AG09309 (cell line): ENCODE results near the gene SMIM45.

ENCODE experiments used
- DNase-seq: peaks from one replicate; pipeline ENCODE4 v3.0.0-alpha.2; 2010; ENCODE audit warnings: low read depth
- H3K4me3 ChIP-seq: 2 replicates; pipeline ENCODE4 v1.5.1; 2011; ENCODE audit warnings: mild to moderate bottlenecking, low read depth, low read length, moderate library complexity; ENCODE audit not compliant: control insufficient read depth
- TF ChIP-seq, protein P1 (sequence below): IDR thresholded peaks from 2 replicates; pipeline ENCODE4 v1.5.1; 2011; ENCODE audit warnings: mild to moderate bottlenecking, low read depth, low read length, inconsistent platforms; ENCODE audit not compliant: insufficient read depth, control insufficient read depth; ENCODE audit errors: missing control alignments

The SMIM45 gene

DNA sequence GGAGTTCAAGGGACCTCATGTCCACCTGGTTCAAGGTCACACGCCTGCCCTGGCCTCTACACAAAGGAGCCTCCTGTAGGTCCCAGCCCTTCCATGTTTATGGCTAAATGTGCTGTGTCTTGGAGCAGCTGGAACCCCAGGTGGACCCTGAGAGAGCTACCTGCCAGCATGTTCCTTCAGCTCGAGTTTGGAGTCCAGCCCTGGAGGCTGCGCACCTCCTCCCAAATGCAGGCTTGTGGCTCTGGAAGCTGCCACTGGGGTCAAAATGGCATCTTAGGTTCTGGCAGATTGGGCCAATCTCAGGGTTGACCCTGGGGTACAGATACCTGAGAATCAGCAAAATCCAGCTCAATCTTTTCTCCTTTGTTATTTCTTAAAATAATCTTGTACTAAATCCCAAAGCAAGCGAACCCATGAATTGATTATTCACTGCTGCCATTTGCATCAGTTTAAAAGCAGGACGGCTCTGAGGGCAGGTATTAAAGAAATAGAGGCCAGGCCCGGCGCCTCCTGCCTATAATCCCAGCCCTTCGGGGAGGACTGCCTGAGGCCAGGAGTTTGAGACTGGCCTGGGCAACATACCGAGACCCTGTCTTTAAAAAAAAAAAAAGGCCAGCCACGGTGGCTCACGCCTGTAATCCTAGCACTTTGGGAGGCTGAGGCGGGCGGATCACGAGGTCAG is 28.2 kb upstream of the SMIM45 start:
- DNase-seq = no peak
- TF ChIP-seq, protein P1, sequence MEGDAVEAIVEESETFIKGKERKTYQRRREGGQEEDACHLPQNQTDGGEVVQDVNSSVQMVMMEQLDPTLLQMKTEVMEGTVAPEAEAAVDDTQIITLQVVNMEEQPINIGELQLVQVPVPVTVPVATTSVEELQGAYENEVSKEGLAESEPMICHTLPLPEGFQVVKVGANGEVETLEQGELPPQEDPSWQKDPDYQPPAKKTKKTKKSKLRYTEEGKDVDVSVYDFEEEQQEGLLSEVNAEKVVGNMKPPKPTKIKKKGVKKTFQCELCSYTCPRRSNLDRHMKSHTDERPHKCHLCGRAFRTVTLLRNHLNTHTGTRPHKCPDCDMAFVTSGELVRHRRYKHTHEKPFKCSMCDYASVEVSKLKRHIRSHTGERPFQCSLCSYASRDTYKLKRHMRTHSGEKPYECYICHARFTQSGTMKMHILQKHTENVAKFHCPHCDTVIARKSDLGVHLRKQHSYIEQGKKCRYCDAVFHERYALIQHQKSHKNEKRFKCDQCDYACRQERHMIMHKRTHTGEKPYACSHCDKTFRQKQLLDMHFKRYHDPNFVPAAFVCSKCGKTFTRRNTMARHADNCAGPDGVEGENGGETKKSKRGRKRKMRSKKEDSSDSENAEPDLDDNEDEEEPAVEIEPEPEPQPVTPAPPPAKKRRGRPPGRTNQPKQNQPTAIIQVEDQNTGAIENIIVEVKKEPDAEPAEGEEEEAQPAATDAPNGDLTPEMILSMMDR = no peak
- H3K4me3 ChIP-seq = no peak overlapping the region

DNA sequence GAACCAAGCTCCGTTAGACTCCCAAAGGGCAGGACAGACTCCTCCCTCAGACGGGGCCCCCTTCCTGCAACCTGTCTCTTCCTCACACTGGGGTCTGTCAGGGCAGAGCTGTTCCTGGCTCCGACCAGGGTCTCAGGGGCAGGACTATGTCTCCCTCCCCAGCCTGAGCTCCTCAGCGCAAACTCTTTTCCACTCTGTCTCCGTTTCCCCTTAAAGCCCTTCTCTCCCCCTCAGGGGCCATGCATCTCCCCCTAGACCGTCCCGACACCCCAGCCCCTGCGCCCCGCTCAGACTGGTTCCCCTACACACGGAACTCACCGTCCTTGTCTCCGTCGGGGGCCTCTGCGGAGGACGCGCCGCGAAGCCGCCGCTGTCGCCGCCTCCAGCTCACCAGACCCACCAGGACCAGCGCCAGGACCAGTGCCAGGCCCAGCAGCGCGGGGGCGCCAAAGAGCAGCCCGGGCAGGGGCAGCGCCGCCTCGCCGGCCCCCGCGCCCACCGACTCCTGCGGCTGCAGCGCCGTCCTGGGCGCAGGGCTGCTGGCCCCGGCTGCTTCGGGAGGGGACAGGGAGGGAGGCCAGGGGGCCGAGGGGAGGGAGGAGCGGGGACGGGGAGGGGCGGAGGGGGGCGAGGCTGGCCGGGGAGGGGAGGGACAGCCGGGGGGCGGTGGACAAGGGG is 26.0 kb upstream of the SMIM45 start:
- H3K4me3 ChIP-seq = peak overlapping the region; percentile 18
- no peak for DNase-seq
- TF ChIP-seq, protein P1 = peak; percentile 56

DNA sequence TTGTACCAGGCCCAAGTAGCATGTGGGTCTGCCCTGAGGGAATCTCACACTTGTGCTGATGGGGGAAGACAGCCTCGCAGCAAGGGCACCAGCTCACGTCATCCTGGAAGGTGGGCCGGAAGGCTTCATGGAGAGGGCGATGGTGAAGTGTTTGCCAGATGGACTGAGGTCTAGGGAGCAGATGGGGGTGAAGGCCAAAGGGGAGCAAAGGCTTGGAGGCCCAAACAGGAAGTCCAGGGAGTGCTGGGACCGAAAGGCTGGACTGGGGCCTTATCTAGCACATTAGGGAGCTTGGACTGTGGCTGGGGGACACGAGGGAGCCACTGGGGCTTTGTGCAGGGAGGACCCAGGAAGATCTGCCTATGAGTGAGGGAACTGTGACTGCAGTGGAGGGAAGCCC is 24.1 kb upstream of the SMIM45 start:
- no peak for DNase-seq
- no peak overlapping the region for H3K4me3 ChIP-seq
- TF ChIP-seq, protein P1 = no peak

DNA sequence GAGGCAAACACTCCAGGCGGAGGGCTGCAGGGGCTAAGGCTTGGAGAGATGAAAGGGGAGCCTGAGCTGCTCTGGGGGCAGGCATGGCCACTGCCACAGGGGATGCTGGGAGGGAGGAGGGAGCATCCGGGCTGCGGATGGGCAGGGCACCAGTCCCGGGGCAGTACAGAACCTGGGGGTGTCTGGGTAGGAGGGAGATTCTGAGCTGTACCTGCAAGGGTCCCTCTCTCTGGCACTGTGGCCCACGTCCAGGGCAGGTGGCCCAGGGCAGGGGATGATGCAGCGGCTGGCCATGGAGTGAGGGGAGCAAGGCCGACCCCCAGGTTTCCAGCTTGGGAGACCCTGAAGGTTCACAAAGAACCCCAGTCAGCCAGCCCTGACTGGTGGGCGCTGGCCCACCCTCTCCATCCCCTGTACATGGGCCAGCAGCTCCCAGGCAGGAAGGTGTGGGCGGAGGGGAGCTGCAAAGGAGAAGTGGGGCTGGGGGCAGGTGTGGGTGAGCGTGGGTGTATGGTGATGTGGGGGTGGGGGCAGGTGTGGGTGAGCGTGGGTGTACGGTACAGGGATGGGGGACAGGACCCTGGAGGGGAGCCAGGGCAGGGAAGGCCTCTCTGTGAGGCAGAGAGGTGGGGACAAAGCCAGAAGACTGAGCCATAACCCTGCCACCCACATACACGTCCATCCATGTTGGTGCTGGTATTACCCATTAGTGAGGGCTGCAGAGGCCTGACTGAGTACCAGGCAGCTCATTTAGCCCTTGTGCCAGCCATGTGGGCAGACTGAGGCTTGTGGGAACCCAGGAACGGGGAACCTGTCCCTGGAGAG is 23.1 kb upstream of the SMIM45 start:
- TF ChIP-seq, protein P1 = no peak
- no peak for DNase-seq
- H3K4me3 ChIP-seq = no peak overlapping the region

DNA sequence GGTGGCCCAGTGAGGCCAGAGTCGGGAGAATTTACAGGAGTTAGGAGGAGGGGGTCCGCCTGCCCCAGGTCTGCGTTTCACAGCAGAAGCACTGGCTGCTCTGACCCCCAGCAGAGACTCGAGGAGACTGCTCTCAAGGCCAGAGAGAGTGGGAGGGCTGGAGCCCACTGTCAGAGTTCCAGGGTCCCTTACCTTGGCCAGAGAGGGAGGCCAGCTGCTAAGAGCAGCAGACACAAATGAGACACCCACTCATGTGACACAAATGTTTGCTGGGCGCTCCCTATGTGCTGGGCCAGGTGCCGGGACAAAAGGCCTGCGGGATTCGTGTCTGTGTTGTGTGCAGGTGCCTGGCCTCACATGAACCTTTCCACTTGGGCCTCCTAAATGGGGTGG is 22.5 kb upstream of the SMIM45 start:
- DNase-seq = no peak
- TF ChIP-seq, protein P1 = no peak
- H3K4me3 ChIP-seq = no peak overlapping the region

DNA sequence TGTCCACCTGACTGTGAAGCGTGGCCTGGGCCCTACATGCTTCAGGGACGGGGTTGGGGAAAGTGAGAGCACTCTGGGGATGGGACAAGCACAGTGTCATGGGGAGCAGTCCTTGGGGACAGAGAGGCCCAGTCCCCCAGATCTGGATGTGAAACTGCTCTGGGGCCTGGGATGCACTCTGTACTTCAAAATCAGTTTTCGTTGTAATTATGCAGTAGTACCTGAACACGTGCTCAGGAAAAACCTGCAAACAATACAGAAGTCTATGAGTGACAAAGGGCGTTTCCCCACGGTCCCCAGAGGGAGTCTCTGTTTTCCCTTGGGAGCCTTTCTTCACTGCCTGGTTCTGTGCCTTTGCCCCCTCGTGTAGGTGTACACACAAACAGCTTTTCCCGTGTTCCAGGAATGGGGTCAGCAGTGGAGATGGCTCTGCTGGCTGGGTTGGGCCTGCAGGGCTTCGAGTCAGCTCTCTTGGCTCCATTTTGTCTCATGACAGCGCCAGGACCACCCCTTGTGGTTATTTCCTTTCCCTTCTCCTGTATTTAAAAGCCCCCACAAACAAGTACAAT is 20.2 kb upstream of the SMIM45 start:
- no peak overlapping the region for H3K4me3 ChIP-seq
- TF ChIP-seq, protein P1 = no peak
- no peak for DNase-seq
